HG02938 (cell line): ENCODE data around the gene TSC22D4.
"Not testable (repeated sequence)": the region's sequence is repeated elsewhere in the genome, so short reads cannot be mapped to it uniquely, and the experiment has no call there.

Experiments
- ATAC-seq: cut with Tn5 transposase; IDR thresholded peaks from one replicate; pipeline ENCODE4 v1.9.1; 2021; ENCODE audit warnings: mild to moderate bottlenecking, moderate library complexity; ENCODE audit not compliant: unreplicated experiment

Gene TSC22D4

GRCh38 chr7:100476101-100476780, 2.8 kb downstream of the TSC22D4 start:
- ATAC-seq, result no peak

- ATAC-seq, result no peak
These were observed 3.5 kb downstream of the TSC22D4 start for GRCh38 chr7:100475549-100475948.

- ATAC-seq, result no peak
These were observed 6.0 kb downstream of the TSC22D4 start for GRCh38 chr7:100472854-100473499.

GRCh38 chr7:100472121-100472851, 6.7 kb downstream of the TSC22D4 start:
- no peak for ATAC-seq

- no peak for ATAC-seq
These were observed 8.0 kb downstream of the TSC22D4 start for GRCh38 chr7:100471021-100471420.

- no peak for ATAC-seq
These were observed 9.6 kb downstream of the TSC22D4 start for GRCh38 chr7:100469227-100470044.

DNA sequence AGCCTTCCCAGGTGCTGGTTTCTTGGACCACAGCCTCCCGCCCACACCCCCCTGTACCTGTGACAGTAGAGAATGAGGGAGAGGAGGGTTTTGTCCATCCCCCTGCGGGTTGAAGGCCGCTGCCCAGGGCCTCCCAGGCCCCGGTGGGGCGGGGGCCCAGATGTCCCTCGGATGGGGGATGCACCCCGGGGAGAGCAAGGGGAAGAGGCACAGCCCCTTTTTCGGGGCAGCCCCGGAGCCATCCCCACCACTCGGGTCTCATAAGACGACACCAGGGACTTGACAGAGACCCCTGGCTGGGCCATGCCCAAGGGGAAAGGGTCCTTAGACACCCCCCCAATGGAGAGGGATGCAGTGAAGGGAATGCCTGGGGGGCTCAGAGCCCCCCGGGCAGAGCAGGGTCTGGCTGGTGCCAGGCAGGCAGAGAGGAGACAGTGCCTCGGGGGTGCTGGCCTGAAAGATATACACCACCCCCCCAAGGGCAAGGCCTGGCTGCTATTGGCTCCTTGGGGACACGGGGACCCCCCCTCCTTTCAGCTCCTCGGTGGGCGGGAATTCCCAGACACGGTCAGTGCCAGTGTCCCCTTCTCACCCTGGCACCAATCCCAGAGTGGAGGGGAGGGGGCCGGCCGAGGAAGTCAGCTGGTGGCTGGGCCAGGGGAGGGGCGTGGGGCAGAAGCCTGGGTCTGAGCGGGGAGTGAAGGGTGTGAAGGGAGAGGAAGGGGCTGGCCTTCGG, 11.2 kb downstream of the TSC22D4 start:
- no peak for ATAC-seq

- ATAC-seq, result no peak
These were observed 12.1 kb downstream of the TSC22D4 start for GRCh38 chr7:100466653-100467605.

- no peak for ATAC-seq
These were observed 13.2 kb downstream of the TSC22D4 start for GRCh38 chr7:100465702-100466311.

- ATAC-seq, result no peak
These were observed 13.7 kb downstream of the TSC22D4 start for GRCh38 chr7:100465299-100465698.

- ATAC-seq, result no peak
These were observed 14.2 kb downstream of the TSC22D4 start for GRCh38 chr7:100464791-100465190.

- ATAC-seq, result no peak
These were observed 14.8 kb downstream of the TSC22D4 start, which contains the start of gene SPACDR for GRCh38 chr7:100464210-100464660. Gene SPACDR, minus strand, starts transcription at chr7:100464260. Its CDS starts 235 bp downstream, at chr7:100464025.

- no peak for ATAC-seq
These were observed 22.0 kb downstream of the TSC22D4 start for GRCh38 chr7:100457033-100457432.

GRCh38 chr7:100456562-100456961, 22.5 kb downstream of the TSC22D4 start:
- ATAC-seq, result no peak

DNA sequence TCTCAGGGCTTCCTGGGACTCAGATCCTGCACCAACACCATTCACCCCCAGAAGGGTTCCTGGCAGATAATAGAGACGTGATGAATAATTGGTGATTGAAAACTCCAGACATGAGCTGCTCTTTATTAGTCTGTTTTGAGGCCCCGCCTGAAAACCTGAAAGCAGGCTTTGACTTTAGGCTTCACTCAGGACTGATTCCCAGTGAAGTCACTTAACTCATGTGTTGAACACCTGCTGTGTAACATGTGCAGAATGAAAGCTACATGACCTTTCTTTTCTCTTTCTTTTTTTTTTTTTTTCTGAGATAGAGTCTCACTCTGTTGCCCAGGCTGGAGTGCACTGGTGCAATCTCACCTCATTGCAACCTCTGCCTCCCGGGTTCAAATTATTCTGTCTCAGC, 23.8 kb downstream of the TSC22D4 start:
- ATAC-seq, result no peak

- not testable (repeated sequence) for ATAC-seq
These were observed 25.2 kb downstream of the TSC22D4 start for GRCh38 chr7:100453854-100454253.

DNA sequence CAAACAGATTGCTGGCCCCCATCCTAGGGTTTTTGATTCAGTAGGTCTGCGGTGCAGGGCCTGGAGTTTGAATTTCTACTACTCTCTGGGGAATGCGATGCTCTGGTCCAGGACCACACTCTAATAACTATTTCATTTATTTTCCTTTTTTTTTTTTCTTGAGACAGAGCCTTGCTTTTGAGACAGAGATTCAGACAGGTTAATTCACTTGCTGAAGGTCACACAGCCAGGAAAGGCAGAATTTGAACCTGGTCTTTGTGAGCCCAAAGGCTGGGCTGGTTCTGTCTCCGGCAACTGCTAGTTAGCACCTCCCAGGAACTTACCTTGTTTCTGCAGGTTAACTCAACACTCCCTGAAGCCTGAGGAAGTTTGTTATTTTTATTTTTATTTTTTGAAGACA, 26.5 kb downstream of the TSC22D4 start:
- no peak for ATAC-seq

DNA sequence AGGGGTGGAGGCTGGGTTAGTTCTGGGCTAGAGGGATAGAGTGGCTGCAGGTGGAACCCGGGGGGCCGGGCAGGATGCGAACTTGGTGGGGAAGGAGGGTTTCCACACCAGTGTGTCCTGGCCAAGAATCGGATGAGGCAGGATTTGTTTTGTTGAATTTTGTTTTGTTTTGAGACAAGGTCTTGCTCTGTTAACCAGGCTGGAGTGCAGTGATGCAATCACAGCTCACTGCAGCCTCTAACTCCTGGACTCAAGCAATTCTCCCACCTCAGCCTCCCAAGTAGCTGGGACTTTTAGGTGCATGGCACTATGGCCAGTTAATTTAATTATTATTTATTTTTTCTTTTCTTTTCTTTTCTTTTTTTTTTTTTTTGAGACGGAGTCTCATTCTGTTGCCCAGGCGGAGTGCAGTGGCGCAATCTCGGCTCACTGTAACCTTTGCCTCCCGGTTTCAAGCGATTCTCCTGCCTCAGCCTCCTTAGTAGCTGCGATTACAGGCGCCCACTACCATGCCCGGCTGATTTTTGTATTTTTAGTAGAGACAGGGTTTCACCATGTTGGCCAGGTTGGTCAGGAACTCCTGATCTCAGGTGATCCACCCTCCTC, 29.7 kb downstream of the TSC22D4 start:
- ATAC-seq, result no peak
